MCF 10A (cell line): ENCODE measurements around the gene GTPBP6. TPM values are rescaled to one million over a fixed set of nuclear protein-coding genes. Genes with fewer than 3 reads are reported as not detected.

Source experiments
- BruUV-seq: library from RNA; stranded (reverse); fragments of 400-500 nt; replicated peaks from 2 replicates; lab custom pipeline; 2021; lab: Mats Ljungman, UMichigan
- CTCF ChIA-PET: fragments of 300-600 bp; sonication (Branson Sonifier 250); formaldehyde crosslinking; extraction: SDS; loops from one replicate; lab custom pipeline; 2021; ENCODE audit warnings: antibody characterized with exemption, inconsistent platforms; lab: Yijun Ruan, JAX
- POLR2A ChIA-PET: fragments of 300-600, 350-650 bp; sonication (Branson Sonifier 250); formaldehyde crosslinking; extraction: SDS; loops from one replicate; lab custom pipeline; 2020; ENCODE audit warnings: antibody characterized with exemption, inconsistent platforms; lab: Yijun Ruan, JAX
- DNase-seq: peaks from one replicate; pipeline ENCODE4 v3.0.0-alpha.2; 2018; ENCODE audit not compliant: unreplicated experiment
- H3K27ac Mint-ChIP-seq: one replicate; pipeline ENCODE4 v1.8.0; 2022; ENCODE audit warnings: mild to moderate bottlenecking, low read depth, mixed read lengths; ENCODE audit not compliant: unreplicated experiment
- H3K27me3 Mint-ChIP-seq: one replicate; pipeline ENCODE4 v1.8.0; 2022; ENCODE audit warnings: mixed read lengths; ENCODE audit not compliant: insufficient read depth, unreplicated experiment
- H3K36me3 Mint-ChIP-seq: one replicate; pipeline ENCODE4 v1.8.0; 2022; ENCODE audit warnings: mild to moderate bottlenecking, moderate library complexity, mixed read lengths; ENCODE audit not compliant: insufficient read depth, unreplicated experiment
- H3K4me1 Mint-ChIP-seq: one replicate; pipeline ENCODE4 v1.8.0; 2022; ENCODE audit warnings: mixed read lengths; ENCODE audit not compliant: insufficient read depth, unreplicated experiment
- H3K4me3 Mint-ChIP-seq: one replicate; pipeline ENCODE4 v1.8.0; 2022; ENCODE audit warnings: mild to moderate bottlenecking, moderate library complexity, mixed read lengths; ENCODE audit not compliant: unreplicated experiment
- H3K9me3 Mint-ChIP-seq: one replicate; pipeline ENCODE4 v1.8.0; 2022; ENCODE audit warnings: mixed read lengths; ENCODE audit not compliant: unreplicated experiment
- CTCF ChIP-seq: fragments of 200-600 bp; IDR thresholded peaks from one replicate; pipeline ENCODE4 v1.8.0; 2022; ENCODE audit warnings: antibody characterized with exemption, mild to moderate bottlenecking; ENCODE audit not compliant: unreplicated experiment
- intact Hi-C: fragments of 100-400 bp; cut with micrococcal nuclease; formaldehyde crosslinking; loops from 2 replicates; pipeline ENCODE4 v1.14.1; 2022
- total RNA-seq: library from RNA; stranded (reverse); gene quantifications from 2 replicates; pipeline ENCODE4 v1.2.3, GENCODE V29; 2022

Gene GTPBP6
- total RNA-seq, 1 experiment from 2014 or later, result 73.4 TPM

- Mint-ChIP-seq H3K27ac (no peak overlapping the region), H3K27me3 (no peaks in the 10 kb centered on the region), H3K9me3 (peaks cover 14% of the 10 kb centered on the region), H3K4me1 (no peaks in the 10 kb centered on the region), H3K4me3 (no peak overlapping the region), H3K36me3 (peaks cover 32% of the 10 kb centered on the region)
- CTCF ChIA-PET, result no interaction called here
- intact Hi-C loops, result no loop called here
- POLR2A ChIA-PET, result no interaction called here
- TF ChIP-seq CTCF, result no peak
- no peak for DNase-seq
- BruUV-seq, result no TSS peak
Measured at GRCh38 chrX:340121-340520, 21.5 kb upstream of the GTPBP6 start.

GRCh38 chrX:338836-339400 is 20.3 kb upstream of the GTPBP6 start:
- Mint-ChIP-seq H3K4me1 (no peaks in the 10 kb centered on the region), H3K27ac (no peak overlapping the region), H3K27me3 (no peaks in the 10 kb centered on the region), H3K36me3 (peaks cover 32% of the 10 kb centered on the region), H3K9me3 (peaks cover 14% of the 10 kb centered on the region), H3K4me3 (no peak overlapping the region)
- intact Hi-C loops, result no loop called here
- ChIA-PET CTCF (no interaction called here), POLR2A (no interaction called here)
- BruUV-seq, result no TSS peak
- no peak for TF ChIP-seq CTCF
- no peak for DNase-seq

- H3K4me1 Mint-ChIP-seq, result no peaks in the 10 kb centered on the region
- ChIA-PET CTCF (no interaction called here), POLR2A (no interaction called here)
- intact Hi-C loops, result no loop called here
- TF ChIP-seq CTCF, result no peak
- no TSS peak for BruUV-seq
- no peak overlapping the region for H3K27ac Mint-ChIP-seq
- DNase-seq, result no peak
- peaks cover 32% of the 10 kb centered on the region for H3K36me3 Mint-ChIP-seq
- peaks cover 14% of the 10 kb centered on the region for H3K9me3 Mint-ChIP-seq
- H3K4me3 Mint-ChIP-seq, result no peak overlapping the region
- H3K27me3 Mint-ChIP-seq, result no peaks in the 10 kb centered on the region
Measured at GRCh38 chrX:338281-338835, 19.8 kb upstream of the GTPBP6 start.

GRCh38 chrX:337331-337831 is 18.8 kb upstream of the GTPBP6 start:
- Mint-ChIP-seq H3K36me3 (peaks cover 31% of the 10 kb centered on the region), H3K4me3 (no peak overlapping the region), H3K27ac (no peak overlapping the region), H3K27me3 (no peaks in the 10 kb centered on the region), H3K4me1 (no peaks in the 10 kb centered on the region), H3K9me3 (peaks cover 14% of the 10 kb centered on the region)
- no peak for DNase-seq
- POLR2A ChIA-PET, result no interaction called here
- CTCF ChIA-PET, result no interaction called here
- intact Hi-C loops, result no loop called here
- BruUV-seq, result no TSS peak
- no peak for TF ChIP-seq CTCF
